Measurements from ENCODE around the gene VAC14.
"Not testable (repeated sequence)": the region's sequence is repeated elsewhere in the genome, so short reads cannot be mapped to it uniquely, and the experiment has no call there.

The VAC14 gene

DNA sequence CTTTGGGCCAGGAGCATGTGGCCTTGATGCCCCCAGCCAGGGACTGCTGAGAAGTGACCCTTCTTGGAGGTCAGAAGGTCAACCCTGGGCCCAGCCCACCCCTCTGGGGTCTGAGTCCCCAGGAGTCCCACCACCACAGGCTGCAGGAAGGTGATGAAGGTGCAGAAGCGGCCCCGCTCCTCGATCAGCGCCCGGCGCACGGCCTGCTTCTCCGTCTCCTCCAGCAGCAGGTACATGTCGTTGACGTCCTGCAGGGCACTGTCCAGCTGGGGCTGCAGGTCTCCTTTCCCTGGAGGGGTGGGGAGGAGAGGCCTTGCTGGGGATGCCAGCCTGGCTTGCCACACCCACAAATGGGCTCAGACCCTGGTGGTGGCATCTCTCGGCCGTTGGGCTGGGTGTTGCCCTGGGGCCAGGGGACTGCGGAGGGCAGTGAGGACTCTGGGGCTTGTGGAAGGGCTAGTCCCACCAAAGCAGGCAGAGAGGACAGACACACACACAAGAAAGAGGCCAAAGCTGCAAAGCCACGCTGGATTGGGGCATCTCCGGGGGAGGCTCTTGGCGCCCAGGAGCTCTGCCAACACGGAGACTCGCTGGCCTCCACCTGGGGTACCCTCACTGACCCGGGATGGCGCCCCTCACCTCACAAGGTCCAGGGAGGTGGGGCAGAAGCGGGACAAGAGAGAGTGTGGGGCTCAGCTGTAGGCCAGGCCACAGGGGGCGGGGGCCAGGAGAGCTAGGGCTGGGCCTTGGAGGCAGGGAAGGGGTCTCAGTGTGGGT lies 122.6 kb downstream of the VAC14 start:
- no peak for DNase-seq

DNA sequence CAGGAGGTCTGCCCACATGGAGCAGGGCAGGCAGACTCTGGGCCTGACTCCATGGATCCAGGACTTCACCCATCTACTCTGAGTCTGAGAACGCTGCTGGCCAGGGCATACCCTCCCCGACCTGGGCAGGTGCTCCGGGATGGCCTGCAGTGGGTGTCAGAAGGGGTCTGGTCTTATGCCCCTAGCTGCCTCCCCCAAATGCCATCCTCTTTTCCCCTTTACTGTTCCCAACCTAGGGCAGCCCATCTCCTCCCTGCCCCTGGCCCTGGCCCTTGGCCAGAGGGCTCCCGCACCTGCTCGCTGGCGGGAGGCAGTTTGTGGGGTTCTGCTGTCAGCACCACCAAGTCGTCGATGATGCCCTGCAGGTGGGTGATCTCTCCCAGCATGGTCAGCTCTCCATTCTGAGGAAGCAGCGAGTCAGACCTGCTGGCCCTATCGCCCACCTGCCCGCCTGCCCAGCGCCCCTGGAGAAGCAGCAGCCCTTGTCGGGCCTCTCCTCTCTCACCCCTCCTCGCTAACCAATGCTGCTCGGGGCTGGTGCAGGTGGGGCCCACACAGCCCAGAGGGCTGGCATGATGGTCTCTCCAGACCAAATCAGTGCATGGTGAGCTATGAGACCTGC lies 123.3 kb downstream of the VAC14 start:
- no peak for DNase-seq

DNA sequence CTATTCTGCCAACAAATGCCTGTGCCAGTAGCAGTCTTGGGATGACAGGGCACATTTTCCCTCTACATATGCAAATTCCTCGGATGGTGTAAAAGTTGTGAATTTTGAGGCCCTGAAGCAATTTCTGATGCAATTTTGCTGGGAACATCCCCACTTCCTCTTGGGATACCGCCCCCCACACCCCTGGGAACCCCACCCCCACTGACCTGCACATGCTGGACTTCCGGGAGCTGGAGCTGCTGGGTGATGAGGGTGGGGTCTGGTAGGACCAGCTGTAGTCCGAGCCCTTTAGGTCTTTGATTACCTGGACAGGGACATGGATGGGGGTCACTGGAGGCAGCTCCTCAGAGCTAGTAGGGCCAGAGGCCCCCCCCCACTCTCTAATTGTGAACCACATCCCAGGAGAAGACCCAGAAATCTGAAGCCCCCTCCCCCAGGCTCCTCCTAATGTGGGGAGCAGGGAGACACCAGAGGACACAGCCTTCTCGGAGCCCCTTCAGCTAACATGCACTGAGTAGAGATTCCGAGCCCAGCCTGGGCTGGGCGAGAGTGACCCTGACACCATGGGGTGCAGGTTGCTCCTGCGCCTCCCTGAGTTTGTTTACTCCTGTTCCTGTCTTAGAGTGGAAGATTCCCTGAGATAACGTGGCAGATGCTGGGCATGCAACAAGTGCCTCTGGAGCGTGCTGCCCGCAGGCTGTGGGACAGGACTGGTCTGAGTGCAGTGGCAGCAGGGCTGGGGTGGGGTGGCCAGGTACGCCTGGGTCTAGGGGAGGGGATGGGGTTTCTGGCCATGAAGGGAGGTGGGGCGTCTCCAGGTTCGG lies 124.1 kb downstream of the VAC14 start:
- no peak for DNase-seq

DNA sequence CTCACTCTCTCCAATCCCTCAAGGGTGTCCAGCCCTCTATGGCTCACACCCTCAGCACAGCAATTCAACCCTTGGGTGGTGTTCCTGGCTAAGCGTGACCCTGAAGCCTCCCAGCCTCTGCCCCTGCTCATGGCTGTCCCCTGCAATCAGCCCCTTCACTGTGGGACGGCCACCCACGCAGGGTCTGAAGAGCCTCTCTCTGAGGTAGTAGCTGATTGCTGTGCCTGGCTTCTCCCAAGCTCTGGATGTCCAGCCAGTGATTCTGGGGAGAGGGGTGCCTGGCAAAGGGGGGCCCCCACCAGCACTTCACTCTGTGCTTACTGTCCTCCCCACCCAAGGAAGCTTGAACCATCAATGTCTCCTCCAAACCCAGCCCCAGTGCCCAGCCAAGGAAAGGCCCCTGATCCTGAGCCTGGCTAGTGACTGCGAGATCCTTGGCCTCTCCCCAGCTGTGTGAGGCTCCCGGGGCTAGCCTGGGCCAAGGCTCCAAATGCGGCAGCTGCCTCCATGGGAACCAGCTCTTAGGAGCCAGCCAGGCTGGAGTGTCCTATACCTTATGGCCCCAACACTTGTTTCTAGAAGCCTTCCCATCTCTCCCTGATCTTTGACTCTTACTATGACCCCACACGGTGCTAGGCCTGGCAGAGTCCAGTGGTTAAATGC lies 125.0 kb downstream of the VAC14 start:
- DNase-seq = no peak

DNA sequence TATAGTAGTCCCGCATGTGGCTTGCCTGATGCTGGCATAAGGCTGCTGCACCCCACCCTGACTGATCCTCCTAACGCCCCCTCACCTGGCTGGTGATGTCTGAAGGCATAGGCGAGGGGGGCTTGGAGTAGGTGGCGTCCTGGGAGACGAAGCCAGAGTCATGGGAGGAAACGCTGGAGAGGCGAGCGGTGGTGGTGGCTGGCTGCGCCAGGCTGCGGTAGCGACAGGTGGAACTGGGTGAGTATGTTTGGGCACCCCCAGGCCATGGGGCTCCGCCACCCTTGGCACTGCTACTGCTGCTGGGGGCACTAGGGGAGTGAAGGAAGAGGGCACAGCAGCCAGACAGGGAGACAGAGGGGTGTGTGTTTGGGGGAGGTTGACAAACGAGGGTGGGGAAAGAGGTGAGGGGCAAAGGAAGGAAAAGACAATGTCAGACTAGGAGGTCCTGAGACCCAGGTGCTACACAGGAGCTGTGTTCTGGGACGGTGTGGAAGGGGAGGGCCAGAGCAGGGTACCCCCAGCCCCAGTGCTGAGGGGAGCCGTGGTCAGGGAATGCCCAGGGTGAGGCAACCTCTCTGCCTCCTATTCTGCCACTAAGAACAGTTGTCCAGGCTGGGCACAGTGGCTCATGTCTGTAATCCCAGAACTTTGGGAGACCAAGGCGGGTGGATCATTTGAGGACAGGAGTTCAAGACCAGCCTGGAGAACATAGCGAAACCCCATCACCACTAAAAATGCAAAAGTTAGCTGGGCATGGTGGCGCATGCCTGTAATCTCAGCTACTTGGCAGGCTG lies 126.5 kb downstream of the VAC14 start:
- DNase-seq = no peak

DNA sequence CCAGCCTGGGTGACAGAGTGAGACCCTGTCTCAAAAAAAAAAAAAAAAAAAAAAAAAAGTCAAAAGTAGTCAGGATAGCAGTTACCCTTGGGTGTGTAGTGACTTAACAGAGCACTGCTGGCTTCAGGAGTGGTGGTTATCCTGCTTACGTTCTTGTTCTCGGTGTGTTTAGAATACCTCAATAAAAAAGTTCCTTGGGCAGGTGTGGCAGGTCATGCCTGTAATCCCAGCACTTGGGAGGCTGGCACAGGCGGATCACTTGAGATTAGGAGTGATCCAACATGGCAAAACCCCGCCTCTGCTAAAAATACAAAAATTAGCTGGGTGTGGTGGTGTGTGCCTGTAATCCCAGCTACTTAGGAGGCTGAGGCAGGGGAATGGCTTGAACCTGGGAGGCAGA lies 130.0 kb downstream of the VAC14 start:
- not testable (repeated sequence) for DNase-seq

DNA sequence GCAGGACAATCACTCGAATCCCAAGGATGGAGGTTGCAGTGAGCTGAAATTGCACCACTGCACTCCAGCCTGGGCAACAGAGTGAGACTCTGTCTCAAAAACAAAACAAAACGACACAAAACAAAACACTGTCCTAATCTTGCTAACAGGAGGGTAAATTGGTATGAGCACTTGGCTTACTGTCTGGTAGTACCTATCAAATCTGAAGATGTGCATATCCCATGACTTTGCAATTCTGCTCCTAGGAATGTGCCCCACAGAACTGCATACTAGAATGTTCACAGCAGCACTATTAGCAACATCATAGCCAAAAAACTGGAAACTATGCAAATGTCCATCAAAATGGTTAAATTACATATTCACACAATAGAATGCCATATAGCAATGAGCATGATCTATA lies 130.8 kb downstream of the VAC14 start:
- DNase-seq = no peak

DNA sequence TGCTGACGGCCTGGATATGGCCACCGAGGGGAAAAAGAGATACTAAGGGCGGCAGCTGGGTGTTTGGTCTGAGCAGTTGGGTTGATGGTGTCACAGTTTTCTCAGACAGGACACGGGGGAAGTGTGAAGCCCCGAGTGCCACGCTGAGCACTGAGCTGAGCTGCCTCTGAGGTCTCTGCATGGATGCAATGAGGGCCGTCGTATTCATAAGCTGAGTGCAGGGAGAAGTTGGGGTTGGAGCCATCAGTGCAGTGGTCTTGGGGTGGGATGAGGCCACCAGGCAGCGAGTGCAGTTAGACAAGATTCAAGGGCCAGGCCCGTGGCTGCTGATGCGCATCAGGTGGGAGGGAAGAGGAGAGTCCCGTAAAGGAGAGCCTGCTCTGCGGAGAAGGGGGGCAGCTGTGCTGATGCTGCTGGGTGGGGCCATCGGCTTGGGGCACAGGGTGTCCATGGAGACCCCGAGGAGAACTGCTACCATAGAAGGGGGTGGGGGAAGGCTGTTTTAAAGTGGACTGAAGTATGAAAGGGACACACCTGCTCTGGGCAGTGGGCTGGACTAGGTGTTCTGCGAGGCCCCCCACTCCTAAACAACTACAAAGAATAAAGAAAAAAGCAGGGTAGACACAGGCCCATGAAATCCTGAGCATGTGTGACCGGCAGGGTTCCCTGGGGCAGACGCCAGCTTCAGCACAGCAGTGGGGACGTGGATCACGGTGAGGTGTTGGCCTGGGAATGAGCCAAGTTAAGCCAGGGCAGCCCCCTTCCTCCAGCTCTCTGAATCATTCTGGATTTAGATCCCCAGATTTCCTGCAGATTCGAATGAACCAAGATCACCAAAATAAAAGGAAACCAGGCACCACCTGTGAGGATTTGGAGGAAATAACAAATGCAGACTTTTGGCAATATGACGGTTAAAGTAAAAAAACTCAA lies 134.9 kb downstream of the VAC14 start:
- no peak for DNase-seq

DNA sequence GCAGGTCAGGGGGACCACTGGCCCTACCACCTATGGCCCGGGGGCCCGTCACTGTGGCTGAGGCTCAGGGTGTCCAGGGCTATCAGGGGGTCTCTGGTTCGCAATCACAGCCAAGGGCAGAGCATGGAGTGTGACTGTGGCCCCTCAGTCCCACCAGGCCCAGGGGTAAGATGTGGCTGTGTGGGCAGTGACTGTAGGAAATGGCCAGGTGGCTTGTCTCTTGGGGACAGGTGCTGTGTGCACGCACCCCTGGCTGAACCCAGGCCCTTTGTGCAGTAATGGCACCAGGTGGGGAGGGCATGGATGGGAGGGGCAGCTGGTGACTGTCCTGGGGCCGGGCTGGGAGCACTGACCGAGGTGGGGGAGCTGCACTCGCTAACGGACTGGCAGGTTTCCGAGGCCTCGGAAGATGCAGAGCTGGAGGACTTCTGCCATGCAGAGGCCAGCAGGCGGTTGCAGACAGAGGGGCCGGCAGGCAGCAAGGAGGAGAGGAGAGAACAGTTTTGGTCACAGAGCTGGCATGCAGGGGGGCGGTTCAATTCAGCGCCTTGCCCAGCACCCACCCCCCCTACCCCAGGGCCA lies 135.8 kb downstream of the VAC14 start:
- no peak for DNase-seq

DNA sequence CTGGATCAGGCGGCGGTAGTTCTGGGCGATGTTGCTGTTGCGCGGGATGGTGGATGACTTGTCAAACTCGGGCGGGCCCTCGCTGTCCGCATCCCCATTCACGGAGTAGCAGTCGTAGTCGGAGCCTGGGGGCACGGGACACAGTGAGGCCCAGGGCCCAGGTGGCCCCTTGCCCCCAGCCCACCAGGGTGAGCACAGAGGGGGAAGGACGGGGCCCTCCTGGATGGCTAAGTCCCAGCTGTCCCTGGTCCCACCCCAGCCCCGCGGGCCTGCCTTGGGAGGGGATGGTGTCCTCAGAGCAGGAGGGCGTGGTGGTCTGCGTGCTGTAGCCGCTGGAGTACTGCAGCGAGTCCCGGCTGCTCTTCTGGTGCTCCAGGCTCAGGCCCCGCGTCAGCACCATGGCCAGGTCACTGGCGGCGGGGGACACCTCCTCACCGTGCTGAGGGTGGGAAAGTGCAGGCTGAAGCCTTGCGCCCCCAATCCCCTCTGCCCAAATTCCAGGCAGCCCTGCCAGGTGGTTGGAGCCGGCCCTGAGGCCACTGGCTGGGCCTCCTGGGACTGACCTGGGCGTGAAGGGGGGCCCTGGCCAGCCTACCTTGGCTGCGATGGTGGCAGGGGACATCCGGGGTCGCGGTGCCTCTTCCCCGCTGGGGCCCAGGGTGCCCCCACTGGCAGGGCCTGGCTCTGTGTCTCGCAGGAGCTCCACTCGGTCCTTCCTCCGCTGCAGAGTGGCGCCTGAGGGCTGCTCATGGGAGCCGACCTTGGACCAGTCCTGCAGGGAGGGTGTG lies 136.4 kb downstream of the VAC14 start:
- no peak for DNase-seq

DNA sequence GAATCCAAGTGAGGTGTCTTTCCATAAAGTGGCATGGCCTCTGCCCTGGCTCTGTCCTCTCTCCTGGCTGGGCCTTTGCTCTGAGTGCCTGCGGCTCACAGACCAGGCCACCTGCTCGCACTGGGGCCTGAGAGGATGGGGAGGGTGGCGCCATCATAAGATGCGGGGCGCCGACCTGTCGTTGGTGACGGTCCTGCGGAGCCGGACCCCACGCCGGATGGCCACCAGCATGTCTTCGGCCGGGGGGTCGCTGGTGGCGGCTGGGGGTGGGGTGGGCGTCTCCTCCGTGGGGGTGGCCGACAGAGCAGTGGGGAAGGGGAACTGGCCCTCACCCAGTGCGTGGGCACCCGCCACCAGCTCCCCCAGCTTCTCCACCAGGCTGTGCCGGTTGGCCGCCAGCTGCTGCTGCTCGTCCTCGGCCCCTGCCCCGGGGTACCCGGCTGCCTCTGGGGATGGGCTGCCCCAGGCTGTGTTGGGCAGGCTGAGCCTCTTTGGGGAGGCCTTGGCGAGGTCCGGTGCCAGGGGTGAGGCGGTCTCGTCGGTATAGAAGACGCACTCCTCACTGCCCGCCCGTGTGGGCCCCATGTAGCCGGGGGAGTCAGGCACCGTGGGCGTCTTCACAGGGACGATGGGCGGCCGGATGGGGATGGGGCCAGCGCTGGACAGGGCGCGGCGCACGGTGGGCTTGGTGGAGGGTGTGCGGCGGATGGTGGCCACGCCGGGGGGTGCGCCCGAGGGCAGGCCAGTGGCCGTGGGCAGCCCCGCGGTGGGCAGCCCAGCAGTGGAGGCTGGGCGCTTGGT lies 137.2 kb downstream of the VAC14 start:
- no peak for DNase-seq

DNA sequence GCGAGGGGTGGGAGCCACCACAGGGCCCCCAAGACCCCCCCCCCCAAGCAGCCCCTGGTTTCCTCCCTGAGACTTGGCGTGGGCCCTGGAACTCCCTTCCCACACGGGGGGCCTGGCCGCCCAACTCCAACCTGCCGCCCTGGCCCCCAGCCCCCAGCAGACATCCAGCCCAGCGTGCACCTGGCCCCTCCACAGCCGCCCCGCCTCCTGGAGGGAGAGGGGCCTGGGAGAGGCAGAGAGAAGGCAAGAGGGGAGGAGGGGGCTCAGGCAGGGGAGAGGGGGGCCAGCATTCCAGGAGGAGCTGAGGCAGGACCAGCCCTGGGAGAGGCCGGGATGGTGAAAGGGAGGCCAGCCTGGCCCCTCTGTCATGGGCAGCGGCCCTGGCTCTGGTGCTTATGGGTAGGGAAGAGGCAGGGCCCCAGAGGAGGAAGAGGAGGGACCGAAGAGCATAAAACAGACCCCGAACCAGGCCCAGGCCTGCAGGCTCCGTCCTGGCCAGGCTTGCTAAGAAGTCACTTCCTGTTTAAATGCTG lies 137.9 kb downstream of the VAC14 start:
- no peak for DNase-seq

DNA sequence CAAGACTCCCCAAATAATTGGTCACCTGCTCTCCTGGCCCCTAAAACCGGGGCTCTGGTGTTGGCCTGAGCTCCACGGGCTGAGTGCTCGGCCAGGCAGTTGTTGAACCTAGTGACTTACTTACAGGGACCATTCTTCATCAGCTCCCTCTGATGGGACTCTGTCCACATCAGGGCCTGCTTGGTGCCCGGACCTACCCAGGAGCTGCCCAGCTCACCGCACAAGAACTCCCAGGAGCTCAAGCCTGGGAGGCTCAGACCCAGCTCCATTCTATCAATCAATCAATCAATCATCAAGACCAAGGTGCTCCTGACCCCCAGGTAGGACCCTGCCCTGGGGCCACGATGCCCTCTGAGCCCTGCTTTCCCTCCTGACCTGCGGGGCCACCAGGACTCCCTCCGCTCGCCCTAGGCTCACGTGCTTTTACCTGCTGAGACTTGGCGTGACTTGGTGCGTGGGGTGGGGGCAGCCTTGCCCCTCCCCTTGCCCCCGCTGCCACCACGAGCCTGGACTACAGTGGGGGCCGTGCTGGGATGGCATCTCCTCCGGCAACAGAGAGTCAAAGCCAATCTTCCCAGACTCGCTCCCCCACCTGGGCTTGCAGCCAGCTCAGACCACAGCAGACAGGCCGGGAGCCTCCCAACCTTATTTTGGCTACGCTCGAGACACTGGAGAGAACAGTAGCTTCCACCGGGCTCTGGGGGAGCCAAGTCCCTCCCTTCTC lies 138.9 kb downstream of the VAC14 start:
- DNase-seq = no peak

DNA sequence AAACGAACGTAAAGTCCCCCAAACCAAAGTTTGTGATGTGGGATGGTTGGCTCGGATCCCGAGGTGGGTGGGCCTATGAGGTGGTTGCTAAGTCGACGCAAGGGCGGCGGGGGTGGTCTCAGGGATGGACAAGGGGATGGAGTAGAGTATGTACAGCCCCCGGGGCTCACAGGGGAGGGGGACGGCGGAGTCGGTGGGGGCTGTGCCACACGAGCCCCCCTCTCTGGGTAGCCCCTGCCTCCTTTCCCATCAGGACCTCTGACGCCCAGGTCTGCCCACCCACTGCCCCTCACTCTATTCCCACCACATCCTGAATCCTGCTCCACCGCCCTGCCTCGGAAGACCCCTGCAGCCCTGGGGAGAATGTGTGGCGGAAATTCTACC lies 139.4 kb downstream of the VAC14 start:
- no peak for DNase-seq

DNA sequence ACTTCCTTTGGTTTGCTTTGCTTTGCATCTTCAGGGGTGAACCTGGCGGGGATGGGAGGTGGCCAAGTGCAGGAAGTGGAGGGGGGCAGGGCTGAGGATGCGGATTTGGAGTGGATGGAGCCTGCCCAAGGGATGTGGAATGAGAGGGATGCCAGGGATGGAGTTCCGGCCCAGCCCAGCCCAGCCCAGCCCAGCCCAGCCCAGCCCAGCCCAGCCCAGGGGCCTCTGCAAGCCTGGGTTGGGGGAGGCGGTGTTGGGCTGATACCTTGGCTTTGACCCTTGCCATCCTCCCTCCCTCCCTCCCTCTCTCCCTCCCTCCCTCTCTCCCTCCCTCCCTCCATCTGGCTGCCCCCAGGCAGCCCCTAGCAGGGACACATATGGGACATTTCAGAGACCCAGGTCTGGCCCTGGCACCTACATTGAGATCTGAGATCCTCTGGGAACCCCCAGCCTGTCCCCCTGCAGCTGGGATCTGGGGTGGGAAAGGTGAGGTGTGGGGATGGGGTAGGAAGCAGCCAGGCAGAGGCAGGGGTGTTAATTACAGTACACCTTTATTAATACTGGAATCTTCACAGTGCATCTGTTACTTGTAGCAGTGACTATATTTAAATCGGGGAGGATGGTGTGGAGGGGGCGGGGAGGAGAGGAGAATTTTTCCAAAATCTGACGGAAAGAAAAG lies 140.1 kb downstream of the VAC14 start:
- DNase-seq = no peak

DNA sequence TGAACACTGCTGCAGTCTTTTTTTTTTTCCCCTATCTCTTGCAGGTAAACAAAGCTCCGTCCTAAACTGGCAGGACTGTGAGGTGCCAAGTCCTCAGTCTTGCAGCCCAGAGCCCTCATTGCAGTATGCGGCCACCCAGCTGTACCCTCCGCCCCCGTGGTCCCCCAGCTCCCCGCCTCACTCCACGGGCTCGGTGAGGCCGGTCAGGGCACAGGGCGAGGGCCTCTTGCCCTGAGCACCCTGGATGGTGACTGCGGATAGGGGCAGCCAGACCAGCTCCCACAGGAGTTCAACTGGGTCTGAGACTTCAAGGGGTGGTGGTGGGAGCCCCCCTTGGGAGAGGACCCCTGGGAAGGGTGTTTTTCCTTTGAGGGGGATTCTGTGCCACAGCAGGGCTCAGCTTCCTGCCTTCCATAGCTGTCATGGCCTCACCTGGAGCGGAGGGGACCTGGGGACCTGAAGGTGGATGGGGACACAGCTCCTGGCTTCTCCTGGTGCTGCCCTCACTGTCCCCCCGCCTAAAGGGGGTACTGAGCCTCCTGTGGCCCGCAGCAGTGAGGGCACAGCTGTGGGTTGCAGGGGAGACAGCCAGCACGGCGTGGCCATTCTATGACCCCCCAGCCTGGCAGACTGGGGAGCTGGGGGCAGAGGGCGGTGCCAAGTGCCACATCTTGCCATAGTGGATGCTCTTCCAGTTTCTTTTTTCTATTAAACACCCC lies 140.8 kb downstream of the VAC14 start:
- no peak for DNase-seq

DNA sequence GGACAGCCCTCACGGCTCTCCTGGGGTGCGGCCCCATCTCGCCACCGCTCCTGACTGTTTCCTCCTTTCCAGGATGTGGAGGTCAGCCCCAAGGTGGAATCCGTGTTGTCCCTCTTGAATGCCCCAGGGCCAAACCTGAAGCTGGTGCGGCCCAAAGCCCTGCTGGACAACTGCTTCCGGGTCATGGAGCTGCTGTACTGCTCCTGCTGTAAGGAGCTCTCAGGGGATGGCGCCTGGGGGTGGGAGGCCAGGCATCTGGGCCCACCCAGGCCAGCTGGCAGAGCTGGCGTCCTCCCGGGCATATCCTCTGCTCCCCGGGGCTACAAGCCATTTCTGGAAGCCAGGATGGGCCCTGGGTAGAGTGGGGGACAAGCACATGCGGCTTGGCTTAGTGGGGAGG lies 141.4 kb downstream of the VAC14 start:
- no peak for DNase-seq
